GM19099 (cell line): Measurements from ENCODE around the gene NOS1.

Source experiments
- POLR2A ChIP-seq: IDR thresholded peaks from 3 replicates; pipeline ENCODE4 v1.6.1; 2011; ENCODE audit warnings: low read depth; ENCODE audit not compliant: insufficient read length; ENCODE audit errors: extremely low read depth

NOS1 gene

GRCh38 chr12:117313926-117314325, 47.5 kb downstream of the NOS1 start:
- TF ChIP-seq POLR2A: no peak

DNA sequence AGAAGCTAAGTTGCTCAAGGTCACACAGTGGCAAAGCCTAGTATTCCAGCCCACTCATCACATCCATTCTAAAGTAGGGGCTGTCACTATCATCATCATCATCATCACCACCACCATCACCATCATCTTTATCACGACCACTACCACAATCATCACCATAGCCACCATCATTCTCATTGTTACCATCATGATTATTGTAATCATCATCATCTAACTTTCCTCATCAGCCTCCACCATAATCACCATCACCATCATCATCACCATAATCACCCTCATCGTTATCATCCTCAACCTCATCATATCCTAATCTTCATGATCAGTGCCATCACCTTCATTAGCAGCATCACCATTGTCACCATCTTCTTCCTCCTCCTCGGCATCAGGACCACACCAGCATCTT, 48.7 kb downstream of the NOS1 start:
- TF ChIP-seq POLR2A: no peak

- TF ChIP-seq POLR2A: no peak
These were observed 52.0 kb downstream of the NOS1 start for GRCh38 chr12:117309276-117309925.

- no peak for TF ChIP-seq POLR2A
These were observed 61.3 kb downstream of the NOS1 start for GRCh38 chr12:117300174-117300573.

GRCh38 chr12:117298648-117299225, 62.7 kb downstream of the NOS1 start:
- TF ChIP-seq POLR2A: no peak

GRCh38 chr12:117298191-117298590, 63.2 kb downstream of the NOS1 start:
- TF ChIP-seq POLR2A: no peak

GRCh38 chr12:117294189-117294603, 67.2 kb downstream of the NOS1 start:
- TF ChIP-seq POLR2A: no peak

GRCh38 chr12:117293510-117293909, 67.9 kb downstream of the NOS1 start:
- no peak for TF ChIP-seq POLR2A

DNA sequence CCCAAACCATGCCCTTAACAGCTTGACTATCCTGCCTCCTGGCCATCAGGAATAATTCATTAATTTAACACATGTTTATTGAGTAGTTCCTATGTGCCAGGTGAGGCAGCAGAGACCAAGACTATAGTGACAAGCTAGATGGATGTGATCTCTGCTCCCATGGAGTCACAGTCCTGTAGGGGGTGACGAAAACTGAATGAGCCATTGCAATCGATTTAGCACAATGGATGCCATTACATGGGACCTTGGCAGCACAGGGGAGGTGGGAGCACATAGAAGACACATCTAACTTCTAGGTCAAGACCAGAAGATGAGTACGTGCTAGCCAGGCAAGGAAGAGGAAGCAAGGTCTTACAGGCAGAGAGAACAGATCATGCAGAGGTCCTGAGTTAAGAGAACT, 68.7 kb downstream of the NOS1 start:
- TF ChIP-seq POLR2A: no peak

GRCh38 chr12:117284140-117284539, 77.3 kb downstream of the NOS1 start:
- TF ChIP-seq POLR2A: no peak

DNA sequence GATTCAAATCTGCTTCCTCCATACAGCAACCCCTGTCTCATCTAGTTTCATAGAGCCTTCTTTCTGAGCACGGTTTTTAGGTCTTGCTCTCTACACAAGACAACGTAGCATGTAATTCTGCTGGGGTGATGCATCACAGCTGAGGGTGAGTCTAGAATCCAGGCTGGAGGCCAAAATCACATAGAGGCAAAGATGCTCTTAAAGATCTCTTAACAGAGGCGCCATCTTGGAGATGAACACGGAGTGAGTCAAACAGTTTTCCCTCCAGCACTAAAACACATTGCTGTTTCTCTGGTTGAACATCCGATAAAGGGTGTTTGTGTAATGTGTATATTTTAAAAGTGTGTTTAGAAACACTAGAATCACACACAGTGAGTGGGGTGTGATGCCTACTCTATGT, 78.9 kb downstream of the NOS1 start:
- no peak for TF ChIP-seq POLR2A

DNA sequence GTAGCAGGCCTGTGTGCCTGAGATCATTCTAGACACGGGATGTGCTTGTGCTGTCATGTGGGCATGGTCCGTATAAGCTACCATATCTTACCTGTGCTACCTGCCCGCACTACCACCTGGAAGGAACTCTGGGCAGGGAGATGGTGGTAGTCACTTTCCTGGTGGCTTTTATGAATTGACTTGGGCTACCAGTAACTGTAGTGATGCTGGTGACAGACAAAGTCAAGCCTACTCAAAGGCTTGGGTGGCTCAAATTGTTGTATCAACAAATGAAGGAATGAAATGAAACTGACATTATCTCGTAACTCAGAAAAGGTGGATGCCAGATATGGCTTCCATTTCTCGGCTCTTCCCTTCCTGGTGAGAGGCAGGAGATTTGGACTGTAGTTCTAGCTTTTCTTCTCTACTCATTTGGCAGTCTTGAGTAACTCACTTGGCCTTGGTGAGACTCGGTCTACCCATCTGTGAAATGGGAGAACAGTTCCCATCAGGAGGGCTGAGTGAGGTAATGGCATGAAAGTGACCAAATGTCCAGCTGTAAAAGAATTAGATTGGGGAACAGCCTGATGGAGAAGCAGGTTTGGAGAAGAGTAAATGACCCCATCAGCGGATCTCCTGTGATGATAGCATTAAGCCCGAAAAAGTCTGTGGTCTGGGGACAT, 81.3 kb downstream of the NOS1 start:
- no peak for TF ChIP-seq POLR2A

DNA sequence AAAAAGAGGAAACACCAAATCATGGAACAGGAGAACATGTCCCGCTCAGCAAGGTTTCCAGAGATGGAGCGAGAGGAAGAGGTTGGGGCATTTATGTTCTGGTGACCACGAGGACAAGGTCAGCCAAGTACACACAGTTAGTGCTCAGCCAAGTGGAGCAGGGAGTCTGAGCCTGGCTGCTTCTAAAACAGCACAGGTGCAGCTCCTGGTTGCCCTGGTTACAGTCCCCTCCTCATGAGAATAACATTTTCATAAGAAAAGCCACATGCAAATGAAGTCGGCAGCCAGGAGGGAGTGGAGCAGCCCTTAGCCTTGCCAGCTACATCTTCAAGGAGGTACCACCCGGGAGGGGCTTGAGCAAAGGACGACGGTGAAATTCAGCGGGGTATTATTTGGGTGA, 81.8 kb downstream of the NOS1 start:
- no peak for TF ChIP-seq POLR2A

DNA sequence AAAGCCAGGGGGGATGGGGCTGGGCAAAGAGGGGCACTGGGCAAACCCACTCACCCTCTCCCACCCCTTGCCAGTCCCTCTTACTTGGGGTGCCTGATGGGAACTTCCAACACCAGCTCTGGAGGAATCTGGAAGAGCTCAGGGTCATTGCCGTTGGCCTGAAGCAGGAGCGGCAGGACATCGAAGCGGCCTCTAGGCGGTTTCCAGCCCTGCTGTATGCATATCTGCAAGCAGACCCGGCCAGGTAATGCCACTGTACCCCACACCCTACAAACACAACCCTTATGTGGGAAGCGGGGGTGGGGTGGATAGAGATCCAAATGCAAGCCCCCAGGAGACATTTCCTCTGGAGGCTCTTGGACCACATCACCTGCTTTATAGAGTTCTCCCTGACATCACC, 83.6 kb downstream of the NOS1 start:
- TF ChIP-seq POLR2A: no peak

DNA sequence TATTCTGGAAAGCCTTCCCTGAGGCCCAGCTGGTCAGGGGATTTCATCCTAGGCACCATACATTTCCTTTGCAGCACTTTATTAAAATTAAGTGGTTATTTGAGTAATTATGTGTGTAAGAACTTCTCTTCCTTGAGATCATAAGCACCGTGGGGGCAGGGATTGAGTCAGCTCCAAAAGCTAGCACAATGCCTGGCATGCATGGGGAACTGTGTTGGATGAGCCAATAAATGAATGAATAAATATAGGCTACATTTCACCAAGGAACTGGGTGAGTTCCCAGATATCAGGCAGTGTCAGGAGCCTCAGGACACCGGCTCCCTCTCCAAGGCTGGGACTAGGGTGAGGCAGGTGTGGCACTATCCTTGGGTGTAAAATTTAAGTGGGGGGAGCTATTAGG, 88.3 kb downstream of the NOS1 start:
- no peak for TF ChIP-seq POLR2A

DNA sequence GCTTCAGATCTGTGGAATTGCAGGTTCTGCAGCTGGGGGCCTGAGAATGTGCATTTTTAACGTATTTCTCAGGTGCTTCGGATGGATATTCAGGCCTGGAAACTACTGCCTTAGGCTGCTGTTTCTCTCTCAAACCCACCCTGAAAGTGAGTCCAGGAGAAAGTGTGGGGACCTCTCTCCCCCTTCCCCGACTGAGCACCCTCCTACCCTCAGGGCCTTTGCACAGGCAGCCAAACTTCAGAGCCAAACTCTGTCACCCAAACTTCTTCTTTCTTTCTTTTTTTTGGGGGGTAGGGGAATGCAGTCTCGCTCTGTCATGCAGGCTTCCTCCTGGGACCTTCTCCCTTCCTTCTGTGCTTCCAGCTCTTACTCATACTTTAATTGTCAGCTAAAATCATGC, 88.7 kb downstream of the NOS1 start:
- no peak for TF ChIP-seq POLR2A

DNA sequence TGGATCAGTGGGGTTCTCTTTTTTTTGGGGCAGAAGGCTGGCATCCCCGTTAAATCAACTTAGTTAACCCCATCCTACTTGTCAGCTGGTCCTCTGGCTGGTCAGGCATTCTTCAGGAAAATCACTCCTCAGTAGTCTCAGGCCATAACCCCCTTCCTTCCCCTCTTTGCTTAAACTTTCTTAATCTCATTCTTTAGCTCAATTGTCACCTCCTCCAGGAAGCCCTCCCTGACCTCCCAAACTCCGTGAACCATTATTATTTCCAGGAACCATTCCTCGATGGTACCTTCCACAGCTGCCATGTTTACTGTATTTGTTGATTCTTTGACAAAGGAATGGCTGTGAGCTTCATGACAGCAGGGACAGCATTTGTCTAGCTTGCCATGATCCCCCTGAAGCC, 98.7 kb downstream of the NOS1 start:
- TF ChIP-seq POLR2A: no peak

- TF ChIP-seq POLR2A: no peak
These were observed 100.2 kb downstream of the NOS1 start for GRCh38 chr12:117261247-117261646.
